GM12878 (cell line): ENCODE measurements around the gene PCSK2. TPM values are rescaled to one million over a fixed set of nuclear protein-coding genes. Genes with fewer than 3 reads are reported as not detected.

Source experiments
- ATAC-seq: fragments of 200-7000 bp; cut with Tn5 transposase; 3 replicates; pipeline ENCODE4 v1.9.1; 2020; ENCODE audit warnings: mild to moderate bottlenecking, moderate library complexity
- BruUV-seq: library from RNA; stranded (reverse); fragments of 400-500 nt; replicated peaks from 2 replicates; lab custom pipeline; 2021; lab: Mats Ljungman, UMichigan
- CTCF ChIA-PET: fragments of 300-600 bp; sonication (Branson Sonifier 250); formaldehyde crosslinking; extraction: SDS; loops from one replicate; lab custom pipeline; 2021; ENCODE audit warnings: inconsistent platforms; lab: Yijun Ruan, JAX
- POLR2A ChIA-PET: fragments of 350-600 bp; formaldehyde crosslinking; extraction: SDS; loops from one replicate; lab custom pipeline; 2021; ENCODE audit warnings: inconsistent platforms; lab: Charles Lee
- RAD21 ChIA-PET: fragments of 300-600 bp; sonication (Branson Sonifier 250); formaldehyde crosslinking; loops from one replicate; lab custom pipeline; 2023; ENCODE audit warnings: antibody characterized with exemption; ENCODE audit not compliant: unreplicated experiment; lab: Charles Lee
- SMC1A ChIA-PET: fragments of 300-600 bp; sonication (Branson Sonifier 250); formaldehyde crosslinking; loops from one replicate; lab custom pipeline; 2023; ENCODE audit not compliant: unreplicated experiment, uncharacterized antibody; lab: Charles Lee
- DNase-seq: peaks from one replicate; pipeline ENCODE4 v3.0.0-alpha.2; 2011; ENCODE audit warnings: low read depth, low spot score
- FAIRE-seq: peaks from 3 replicates; lab custom pipeline; 2011; peaks lifted over from hg19 to GRCh38; lab: Jason Lieb, UNC
- H2AFZ ChIP-seq: 2 replicates; pipeline ENCODE4 v1.6.0; 2011; ENCODE audit warnings: low read depth, low read length, control low read depth; ENCODE audit not compliant: control insufficient read depth
- H3K27ac ChIP-seq: 2 replicates; pipeline ENCODE4 v1.5.1; 2011; ENCODE audit warnings: control low read depth; ENCODE audit not compliant: control insufficient read depth, insufficient read depth
- H3K27me3 ChIP-seq, 2 experiments: replicated peaks in 1 of 2; 2 replicates each; pipeline versions ENCODE4 v1.6.0 to v1.6.1; 2011; ENCODE audit warnings: low read length in 1 of 2; ENCODE audit not compliant: control insufficient read depth in 2 of 2, insufficient read depth in 2 of 2
- H3K36me3 ChIP-seq, 2 experiments: 2 replicates each; pipeline ENCODE4 v1.5.1; 2011; ENCODE audit warnings: low read length in 1 of 2; ENCODE audit not compliant: control insufficient read depth in 2 of 2, insufficient read depth in 2 of 2
- H3K4me1 ChIP-seq: 2 replicates; pipeline ENCODE4 v1.6.1; 2011; ENCODE audit warnings: mild to moderate bottlenecking, low read length, moderate library complexity, mixed read lengths; ENCODE audit not compliant: control insufficient read depth, insufficient read depth
- H3K4me2 ChIP-seq: 2 replicates; pipeline ENCODE4 v1.6.0; 2011; ENCODE audit warnings: control low read depth; ENCODE audit not compliant: control insufficient read depth, insufficient read depth
- H3K4me3 ChIP-seq: fragments of 200-600 bp; sonication (generic); 2 replicates; pipeline ENCODE4 v1.5.1; 2016
- H3K79me2 ChIP-seq: 2 replicates; pipeline ENCODE4 v1.6.0; 2011; ENCODE audit warnings: low read length; ENCODE audit not compliant: control insufficient read depth, insufficient read depth
- H3K9ac ChIP-seq: 2 replicates; pipeline ENCODE4 v1.8.0; 2011; ENCODE audit warnings: low read length, control low read depth, mixed read lengths; ENCODE audit not compliant: control insufficient read depth, insufficient read depth
- H3K9me3 ChIP-seq: replicated peaks from 3 replicates; pipeline ENCODE4 v1.5.1; 2011; ENCODE audit warnings: mild to moderate bottlenecking, low read length; ENCODE audit not compliant: control insufficient read depth, insufficient read depth
- H4K20me1 ChIP-seq: 2 replicates; pipeline ENCODE4 v1.6.0; 2011; ENCODE audit not compliant: control insufficient read depth, insufficient read depth
- E2F4 ChIP-seq: IDR thresholded peaks from 2 replicates; pipeline ENCODE4 v1.6.1; 2012; ENCODE audit warnings: low read depth, low read length, improper control_type of control experiment
- KDM1A ChIP-seq: fragments of 200-600 bp; sonication (generic); IDR thresholded peaks from 2 replicates; pipeline ENCODE4 v1.6.1; 2016; ENCODE audit warnings: borderline replicate concordance
- NFIC ChIP-seq: IDR thresholded peaks from 2 replicates; pipeline ENCODE4 v1.6.1; 2012; ENCODE audit warnings: low read depth, mild to moderate bottlenecking, inconsistent platforms, low read length, moderate library complexity
- ZBTB40 ChIP-seq: fragments of 450-650 bp; IDR thresholded peaks from 2 replicates; pipeline ENCODE4 v1.6.1; 2016; ENCODE audit warnings: mild to moderate bottlenecking, moderate library complexity, borderline replicate concordance
- WGBS: methylation state at CpG from one replicate; pipeline ENCODE4 v1.1.6; 2016; ENCODE audit warnings: low lambda C conversion rate; ENCODE audit not compliant: insufficient replicate concordance, insufficient coverage; ENCODE audit errors: missing lambda C conversion rate; 5-methylcytosine and 5-hydroxymethylcytosine counted together
- in situ Hi-C: fragments of 300-500 bp; cut with MboI; formaldehyde crosslinking; loops from 9 replicates; pipeline ENCODE4 v1.14.3; 2018; ENCODE audit warnings: mixed read lengths
- intact Hi-C: fragments of 100-400 bp; cut with micrococcal nuclease; formaldehyde crosslinking; loops from one replicate; pipeline ENCODE4 v1.14.2; 2022; ENCODE audit not compliant: unreplicated experiment
- polyA plus RNA-seq, 11 experiments: library from polyadenylated mRNA; depleted of rRNA in 4 of 11; unstranded in 6 of 11; stranded (reverse) in 5 of 11; fragments of >200 nt; fragmentation: Nextera tagmentation in 4 of 11; fragmentation: Illumina TruSeq in 1 of 11; extraction: Ambion mirVana in 4 of 11; extraction: Trizol in 1 of 11; gene quantifications; 1 replicate in 1 of 11; 2 replicates in 10 of 11; pipeline versions ENCODE4 v1.2.1 to v1.2.3, GENCODE V29; 2011 to 2016; ENCODE audit warnings: inconsistent platforms in 2 of 11, missing spikeins in 2 of 11, low read depth in 1 of 11
- total RNA-seq, 4 experiments: library from RNA; depleted of rRNA in 3 of 4; stranded (reverse); fragments of >200 nt in 3 of 4; fragmentation: Illumina TruSeq in 1 of 4; extraction: Trizol in 1 of 4; gene quantifications; 2 replicates each; pipeline versions ENCODE4 v1.2.1 to v1.2.3, GENCODE V29; 2013 to 2021
- TF ChIP-seq, protein P1 (sequence below), 3 experiments: IDR thresholded peaks in 2 of 3; conservative IDR thresholded peaks in 1 of 3; 2 replicates each; pipeline ENCODE4 v1.5.1; 2011; ENCODE audit warnings: low read depth in 3 of 3, low read length in 3 of 3, mild to moderate bottlenecking in 3 of 3, control low read depth in 2 of 3, moderate library complexity in 2 of 3, inconsistent platforms in 1 of 3, mixed read lengths in 1 of 3; ENCODE audit not compliant: control insufficient read depth in 2 of 3, insufficient read depth in 1 of 3; ENCODE audit errors: extremely low read depth in 1 of 3
- TF ChIP-seq, protein P2 (sequence below): IDR thresholded peaks from 2 replicates; pipeline ENCODE4 v1.6.1; 2011; ENCODE audit warnings: low read depth, low read length, improper control_type of control experiment, borderline replicate concordance
- TF ChIP-seq, protein P3 (sequence below): fragments of 450-650 bp; IDR thresholded peaks from 2 replicates; pipeline ENCODE4 v1.6.1; 2018; ENCODE audit warnings: borderline replicate concordance, mild to moderate bottlenecking; ENCODE audit not compliant: partially characterized antibody
- TF ChIP-seq, protein P4 (sequence below): fragments of 450-650 bp; IDR thresholded peaks from 2 replicates; pipeline ENCODE4 v1.6.1; 2016; ENCODE audit warnings: mild to moderate bottlenecking
- TF ChIP-seq, protein P5 (sequence below): IDR thresholded peaks from 2 replicates; pipeline ENCODE4 v1.6.1; 2011; ENCODE audit warnings: borderline replicate concordance, low read depth, mild to moderate bottlenecking, moderate library complexity, mixed read lengths, low read length; ENCODE audit not compliant: insufficient read depth; ENCODE audit errors: extremely low read length

PCSK2 gene
- total and polyA plus RNA-seq, 10 of the 15 experiments (the other 5 are each of a cell fraction or from before 2014, with no cell fraction given) = not detected

DNA sequence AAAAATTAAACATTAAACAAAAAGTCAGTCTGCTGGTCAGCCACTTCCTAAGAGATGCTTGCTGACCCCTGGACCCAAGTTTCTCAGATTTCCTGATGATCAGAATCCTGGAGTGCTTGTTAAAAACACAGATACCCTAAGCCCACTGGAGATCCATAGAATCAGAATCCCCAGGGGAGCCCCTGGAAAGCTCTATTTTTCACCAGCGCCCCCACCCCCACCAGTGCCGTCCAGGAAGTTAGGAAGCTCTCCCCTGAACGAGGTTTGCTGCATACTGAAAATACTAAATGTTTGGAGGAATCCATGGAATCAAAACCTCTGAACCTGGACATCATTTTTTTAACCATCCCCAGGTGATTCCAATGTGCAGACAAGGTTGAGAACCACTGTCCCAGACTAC is 235.1 kb downstream of the PCSK2 start:
- Histone ChIP-seq H2AFZ (no peak overlapping the region), H3K27me3 (no peaks in the 10 kb centered on the region; a peak in 1 of 4 replicates), H3K4me3 (no peak overlapping the region), H3K9me3 (no peaks in the 10 kb centered on the region), H3K79me2 (no peaks in the 10 kb centered on the region), H4K20me1 (no peaks in the 10 kb centered on the region), H3K9ac (no peak overlapping the region), H3K27ac (no peak overlapping the region), H3K4me1 (no peaks in the 10 kb centered on the region), H3K36me3 (no peaks in the 10 kb centered on the region), H3K4me2 (no peak overlapping the region)
- ChIA-PET RAD21 (no interaction called here), POLR2A (no interaction called here), CTCF (no interaction called here), SMC1A (no interaction called here)
- ATAC-seq (no peak), DNase-seq (no peak), FAIRE-seq (no peak)
- intact Hi-C loops (no loop called here), in situ Hi-C loops (no loop called here)
- WGBS = 0% methylated on average over 3 of the region's 3 CpGs
- no TSS peak for BruUV-seq
- TF ChIP-seq E2F4 = no peak
- TF ChIP-seq, protein P1, sequence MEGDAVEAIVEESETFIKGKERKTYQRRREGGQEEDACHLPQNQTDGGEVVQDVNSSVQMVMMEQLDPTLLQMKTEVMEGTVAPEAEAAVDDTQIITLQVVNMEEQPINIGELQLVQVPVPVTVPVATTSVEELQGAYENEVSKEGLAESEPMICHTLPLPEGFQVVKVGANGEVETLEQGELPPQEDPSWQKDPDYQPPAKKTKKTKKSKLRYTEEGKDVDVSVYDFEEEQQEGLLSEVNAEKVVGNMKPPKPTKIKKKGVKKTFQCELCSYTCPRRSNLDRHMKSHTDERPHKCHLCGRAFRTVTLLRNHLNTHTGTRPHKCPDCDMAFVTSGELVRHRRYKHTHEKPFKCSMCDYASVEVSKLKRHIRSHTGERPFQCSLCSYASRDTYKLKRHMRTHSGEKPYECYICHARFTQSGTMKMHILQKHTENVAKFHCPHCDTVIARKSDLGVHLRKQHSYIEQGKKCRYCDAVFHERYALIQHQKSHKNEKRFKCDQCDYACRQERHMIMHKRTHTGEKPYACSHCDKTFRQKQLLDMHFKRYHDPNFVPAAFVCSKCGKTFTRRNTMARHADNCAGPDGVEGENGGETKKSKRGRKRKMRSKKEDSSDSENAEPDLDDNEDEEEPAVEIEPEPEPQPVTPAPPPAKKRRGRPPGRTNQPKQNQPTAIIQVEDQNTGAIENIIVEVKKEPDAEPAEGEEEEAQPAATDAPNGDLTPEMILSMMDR (IDR thresholded peaks at IDR 0.05 in 2 of 3, conservative IDR thresholded peaks at IDR 0.05 in 1 of 3; ENCODE audit: control insufficient read depth in 2 of 3, extremely low read depth in 1 of 3, insufficient read depth in 1 of 3, low read depth in 3 of 3, low read length in 3 of 3) = no peak
- TF ChIP-seq, protein P2, sequence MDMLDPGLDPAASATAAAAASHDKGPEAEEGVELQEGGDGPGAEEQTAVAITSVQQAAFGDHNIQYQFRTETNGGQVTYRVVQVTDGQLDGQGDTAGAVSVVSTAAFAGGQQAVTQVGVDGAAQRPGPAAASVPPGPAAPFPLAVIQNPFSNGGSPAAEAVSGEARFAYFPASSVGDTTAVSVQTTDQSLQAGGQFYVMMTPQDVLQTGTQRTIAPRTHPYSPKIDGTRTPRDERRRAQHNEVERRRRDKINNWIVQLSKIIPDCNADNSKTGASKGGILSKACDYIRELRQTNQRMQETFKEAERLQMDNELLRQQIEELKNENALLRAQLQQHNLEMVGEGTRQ = no peak
- no peak for TF ChIP-seq ZBTB40
- TF ChIP-seq, protein P3, sequence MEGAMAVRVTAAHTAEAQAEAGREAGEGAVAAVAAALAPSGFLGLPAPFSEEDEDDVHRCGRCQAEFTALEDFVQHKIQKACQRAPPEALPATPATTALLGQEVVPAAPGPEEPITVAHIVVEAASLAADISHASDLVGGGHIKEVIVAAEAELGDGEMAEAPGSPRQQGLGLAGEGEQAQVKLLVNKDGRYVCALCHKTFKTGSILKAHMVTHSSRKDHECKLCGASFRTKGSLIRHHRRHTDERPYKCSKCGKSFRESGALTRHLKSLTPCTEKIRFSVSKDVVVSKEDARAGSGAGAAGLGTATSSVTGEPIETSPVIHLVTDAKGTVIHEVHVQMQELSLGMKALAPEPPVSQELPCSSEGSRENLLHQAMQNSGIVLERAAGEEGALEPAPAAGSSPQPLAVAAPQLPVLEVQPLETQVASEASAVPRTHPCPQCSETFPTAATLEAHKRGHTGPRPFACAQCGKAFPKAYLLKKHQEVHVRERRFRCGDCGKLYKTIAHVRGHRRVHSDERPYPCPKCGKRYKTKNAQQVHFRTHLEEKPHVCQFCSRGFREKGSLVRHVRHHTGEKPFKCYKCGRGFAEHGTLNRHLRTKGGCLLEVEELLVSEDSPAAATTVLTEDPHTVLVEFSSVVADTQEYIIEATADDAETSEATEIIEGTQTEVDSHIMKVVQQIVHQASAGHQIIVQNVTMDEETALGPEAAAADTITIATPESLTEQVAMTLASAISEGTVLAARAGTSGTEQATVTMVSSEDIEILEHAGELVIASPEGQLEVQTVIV = no peak
- TF ChIP-seq, protein P4, sequence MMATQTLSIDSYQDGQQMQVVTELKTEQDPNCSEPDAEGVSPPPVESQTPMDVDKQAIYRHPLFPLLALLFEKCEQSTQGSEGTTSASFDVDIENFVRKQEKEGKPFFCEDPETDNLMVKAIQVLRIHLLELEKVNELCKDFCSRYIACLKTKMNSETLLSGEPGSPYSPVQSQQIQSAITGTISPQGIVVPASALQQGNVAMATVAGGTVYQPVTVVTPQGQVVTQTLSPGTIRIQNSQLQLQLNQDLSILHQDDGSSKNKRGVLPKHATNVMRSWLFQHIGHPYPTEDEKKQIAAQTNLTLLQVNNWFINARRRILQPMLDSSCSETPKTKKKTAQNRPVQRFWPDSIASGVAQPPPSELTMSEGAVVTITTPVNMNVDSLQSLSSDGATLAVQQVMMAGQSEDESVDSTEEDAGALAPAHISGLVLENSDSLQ = no peak
- TF ChIP-seq, protein P5, sequence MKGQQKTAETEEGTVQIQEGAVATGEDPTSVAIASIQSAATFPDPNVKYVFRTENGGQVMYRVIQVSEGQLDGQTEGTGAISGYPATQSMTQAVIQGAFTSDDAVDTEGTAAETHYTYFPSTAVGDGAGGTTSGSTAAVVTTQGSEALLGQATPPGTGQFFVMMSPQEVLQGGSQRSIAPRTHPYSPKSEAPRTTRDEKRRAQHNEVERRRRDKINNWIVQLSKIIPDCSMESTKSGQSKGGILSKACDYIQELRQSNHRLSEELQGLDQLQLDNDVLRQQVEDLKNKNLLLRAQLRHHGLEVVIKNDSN = no peak
- TF ChIP-seq NFIC = no peak
- TF ChIP-seq KDM1A = no peak
